ENCODE results near the gene BTN2A1. TPM values are rescaled to one million over a fixed set of nuclear protein-coding genes. Genes with fewer than 3 reads are reported as not detected.

BTN2A1 gene
- total and polyA plus RNA-seq, 10 of the 15 experiments (the other 5 are each of a cell fraction or from before 2014, with no cell fraction given), result 8.2 to 28.0 (median 15.8) TPM

GRCh38 chr6:26457806-26458688 lies at the start of gene BTN2A1 (continued):
- TF ChIP-seq YBX1 (IDR thresholded peaks at IDR 0.05), result 0 out of 2 replicates have a peak, but pooled peaks have one; percentile 10
- TF ChIP-seq GATAD2B (conservative IDR thresholded peaks at IDR 0.05; ENCODE audit: low read depth), result no peak
- no peak for TF ChIP-seq DPF2 (IDR thresholded peaks at IDR 0.05)
- TF ChIP-seq CTCF (IDR thresholded peaks at IDR 0.05 in 2 of 3, conservative IDR thresholded peaks at IDR 0.05 in 1 of 3; ENCODE audit: control insufficient read depth in 2 of 3, extremely low read depth in 1 of 3, insufficient read depth in 1 of 3, low read depth in 3 of 3, low read length in 3 of 3), result no peak
- TF ChIP-seq YY1 (IDR thresholded peaks at IDR 0.05; ENCODE audit: low read depth, low read length), result peak; percentile 91
- no peak for TF ChIP-seq GABPA (IDR thresholded peaks at IDR 0.05; ENCODE audit: low read depth)
- peak; percentile 23 for TF ChIP-seq RELA (IDR thresholded peaks at IDR 0.05; ENCODE audit: borderline replicate concordance, partially characterized antibody)
- no peak for TF ChIP-seq E2F4 (IDR thresholded peaks at IDR 0.05; ENCODE audit: low read depth, low read length)
- no peak for TF ChIP-seq SMC3 (IDR thresholded peaks at IDR 0.05; ENCODE audit: borderline replicate concordance, low read length)
- no peak for TF ChIP-seq MTA2 (IDR thresholded peaks at IDR 0.05; ENCODE audit: low read depth)
- TF ChIP-seq FOXK2 (IDR thresholded peaks at IDR 0.05), result peak; percentile 42; the same call in 1 of the 2 replicates
- peak; percentile 3 for TF ChIP-seq PBX3 (IDR thresholded peaks at IDR 0.05; ENCODE audit: insufficient replicate concordance, low read depth, low read length)
- TF ChIP-seq SUZ12 (IDR thresholded peaks at IDR 0.05; ENCODE audit: unreplicated experiment), result no peak
- no peak for TF ChIP-seq ZBTB4 (CRISPR knock-in tag; IDR thresholded peaks at IDR 0.05)
- TF ChIP-seq MAX (IDR thresholded peaks at IDR 0.05; ENCODE audit: low read depth, low read length), result no peak
- TF ChIP-seq PKNOX1 (IDR thresholded peaks at IDR 0.05), result peak; percentile 80
- no peak for TF ChIP-seq ZNF274 (IDR thresholded peaks at IDR 0.05; ENCODE audit: insufficient read depth, insufficient read length)
- no peak; the same call in 1 of the 2 replicates for TF ChIP-seq TBL1XR1 (IDR thresholded peaks at IDR 0.05; ENCODE audit: low read depth, low read length)
- TF ChIP-seq BACH1 (IDR thresholded peaks at IDR 0.05; ENCODE audit: borderline replicate concordance), result 0 out of 2 replicates have a peak, but pooled peaks have one; percentile 9
- TF ChIP-seq PAX8 (IDR thresholded peaks at IDR 0.05), result 0 out of 2 replicates have a peak, but pooled peaks have one; percentile 29
- peak; percentile 70; the same call in 1 of the 2 replicates for TF ChIP-seq NBN (IDR thresholded peaks at IDR 0.05)

All from GM12878 (cell line).